HG03135 (cell line): Measurements from ENCODE around the gene LRPAP1.
"Not testable (repeated sequence)": the region's sequence is repeated elsewhere in the genome, so short reads cannot be mapped to it uniquely, and the experiment has no call there.

Experiments
- ATAC-seq: cut with Tn5 transposase; IDR thresholded peaks from one replicate; pipeline ENCODE4 v1.9.1; 2021; ENCODE audit warnings: mild to moderate bottlenecking, moderate library complexity; ENCODE audit not compliant: unreplicated experiment

The LRPAP1 gene

DNA sequence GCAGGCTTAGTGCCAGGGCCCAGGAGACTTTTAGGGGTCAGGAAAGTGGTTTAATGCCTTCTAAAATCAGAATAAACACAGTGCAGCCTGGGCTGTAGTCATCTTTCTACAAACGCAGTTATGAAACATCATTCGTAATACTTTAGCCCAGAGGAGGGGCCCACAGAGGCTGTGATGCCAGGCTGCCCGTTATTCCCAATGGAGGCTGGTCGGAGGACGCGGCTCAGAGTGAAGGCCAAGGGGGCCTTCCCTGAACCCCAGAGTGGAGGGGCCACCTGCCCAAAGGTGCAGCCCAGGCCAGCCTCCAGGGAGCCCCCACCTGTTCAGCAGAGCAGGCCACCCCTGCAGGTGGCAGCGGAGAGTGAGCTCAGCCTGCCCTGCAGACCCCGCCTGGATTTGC lies 29.9 kb upstream of the LRPAP1 start:
- not testable (repeated sequence) for ATAC-seq

DNA sequence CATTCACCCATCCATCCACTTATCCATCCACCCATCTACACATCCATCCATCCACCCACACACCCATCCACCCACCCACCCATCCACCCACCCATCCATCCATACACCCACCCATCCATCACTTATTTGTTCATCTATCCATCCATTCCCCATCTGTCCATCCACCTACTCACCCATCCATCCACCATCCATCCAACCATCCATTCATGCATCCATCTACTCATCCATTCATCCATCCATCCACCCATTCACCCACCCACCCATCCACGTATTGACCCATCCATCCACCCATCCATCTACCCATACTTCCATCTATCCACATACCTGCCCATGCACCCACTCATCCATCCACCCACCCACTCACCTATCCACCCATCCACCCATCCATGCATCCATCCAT lies 28.2 kb upstream of the LRPAP1 start:
- ATAC-seq: not testable (repeated sequence)

DNA sequence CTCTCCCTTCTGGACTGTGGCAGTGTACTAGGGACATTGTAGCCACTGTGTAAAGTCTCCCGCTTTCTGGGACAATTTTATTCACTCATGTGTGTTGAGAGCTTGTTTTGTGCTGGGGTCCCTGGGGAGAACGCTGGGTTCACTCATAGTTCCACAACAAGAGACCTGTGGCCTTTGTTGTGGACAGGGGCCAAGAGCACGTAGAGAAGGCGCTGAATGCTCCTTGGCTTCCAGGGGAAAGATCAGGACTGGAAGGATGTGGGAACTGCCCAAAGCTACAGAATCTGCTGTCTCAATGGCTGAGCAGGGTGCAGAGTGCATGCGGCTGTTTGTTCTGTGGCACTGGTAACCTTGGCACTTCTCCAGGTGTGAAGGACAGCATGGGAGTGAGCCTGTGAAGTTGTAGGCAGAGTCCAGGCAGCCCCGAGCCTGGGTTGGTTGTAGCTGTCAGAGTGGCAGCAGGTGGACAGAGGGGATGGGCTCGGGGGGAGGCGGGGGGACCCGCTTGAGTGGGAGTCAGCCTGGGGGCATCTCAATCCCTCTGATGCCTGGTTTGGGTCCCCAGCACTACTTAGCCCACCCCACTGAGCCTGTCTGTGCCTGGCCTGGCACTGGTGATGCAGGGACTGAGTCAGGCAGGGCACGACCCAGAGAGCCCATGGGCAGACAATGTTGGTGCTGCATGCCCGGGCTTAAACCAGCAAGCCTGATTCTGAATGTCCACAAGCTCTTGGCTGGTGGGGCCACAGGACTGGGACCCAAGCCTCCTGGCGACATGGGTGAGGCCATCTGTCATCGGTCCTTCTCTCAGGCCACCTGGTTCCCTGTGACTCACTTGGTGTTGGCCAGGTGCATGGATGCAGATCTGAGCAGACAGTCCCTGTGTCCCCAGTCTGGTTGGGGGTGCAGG lies 27.4 kb upstream of the LRPAP1 start:
- ATAC-seq: not testable (repeated sequence)

DNA sequence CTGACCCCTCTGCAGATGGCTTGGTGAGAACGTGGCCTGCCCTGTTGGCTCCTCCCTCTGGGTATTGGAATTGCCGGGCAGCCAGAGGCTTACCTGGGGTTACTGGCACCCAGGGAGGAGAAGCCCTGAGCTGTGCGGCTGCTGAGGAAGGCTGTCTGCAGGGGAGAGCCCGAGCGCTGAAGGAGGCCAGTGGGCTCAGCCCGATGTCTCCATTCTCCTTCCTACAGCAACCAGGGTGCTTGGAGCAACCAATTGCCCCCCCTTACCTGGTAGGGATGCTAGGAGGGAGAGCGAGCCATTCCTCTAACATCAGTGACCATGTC lies 26.3 kb upstream of the LRPAP1 start:
- not testable (repeated sequence) for ATAC-seq

DNA sequence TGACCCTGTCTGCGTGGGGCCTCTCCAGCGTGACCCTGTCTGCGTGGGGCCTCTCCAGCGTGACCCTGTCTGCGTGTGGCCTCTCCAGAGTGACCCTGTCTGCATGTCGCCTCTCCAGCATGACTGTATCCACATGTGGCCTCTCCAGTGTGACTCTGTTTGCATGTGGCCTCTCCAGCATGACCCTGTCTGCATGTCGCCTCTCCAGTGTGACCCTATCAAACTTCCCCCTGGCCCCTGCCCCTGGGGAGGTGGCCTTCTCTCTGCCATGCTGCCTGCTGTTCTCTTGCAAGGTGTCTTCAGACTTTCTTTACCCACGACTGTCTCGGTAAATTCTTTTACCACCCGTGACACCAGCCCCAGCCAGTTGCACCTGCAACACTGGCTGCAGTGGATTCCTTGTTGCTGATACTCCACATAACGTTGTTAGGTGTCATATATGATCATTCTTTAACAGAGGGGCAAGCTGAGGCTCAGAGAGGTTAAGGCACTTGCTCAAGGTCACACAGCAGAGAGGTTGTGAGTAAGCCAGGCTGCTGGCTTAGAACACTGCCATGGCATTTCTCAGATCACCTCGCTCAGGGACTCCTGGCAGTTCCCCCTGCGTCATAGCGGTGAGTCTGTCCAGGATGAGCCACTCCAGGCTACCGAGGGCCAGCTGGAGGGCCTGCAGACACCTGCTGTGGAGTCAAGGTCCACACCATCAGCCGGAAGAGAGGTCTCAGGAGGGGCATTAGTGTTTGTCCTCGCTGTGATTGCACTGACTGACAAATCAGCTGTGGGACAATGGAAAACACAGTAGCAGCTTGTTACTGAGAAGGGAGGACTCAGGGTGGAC lies 25.7 kb upstream of the LRPAP1 start:
- not testable (repeated sequence) for ATAC-seq

DNA sequence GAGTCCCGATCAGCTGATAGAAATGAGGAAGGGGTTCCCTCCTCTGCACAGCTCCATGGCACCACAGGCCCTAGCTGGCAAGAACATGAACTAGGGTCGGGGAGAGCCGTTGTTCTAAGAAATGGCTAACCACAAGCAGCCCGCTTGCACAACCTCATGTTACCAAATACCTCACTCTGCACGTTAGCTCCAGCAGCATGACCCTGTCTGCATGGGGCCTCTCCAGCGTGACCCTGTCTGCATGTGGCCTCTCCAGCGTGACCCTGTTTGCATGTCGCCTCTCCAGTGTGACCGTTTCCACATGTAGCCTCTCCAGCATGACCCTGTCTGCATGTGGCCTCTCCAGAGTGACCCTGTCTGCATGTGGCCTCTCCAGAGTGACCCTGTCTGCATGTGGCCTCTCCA lies 24.9 kb upstream of the LRPAP1 start:
- ATAC-seq: not testable (repeated sequence)

DNA sequence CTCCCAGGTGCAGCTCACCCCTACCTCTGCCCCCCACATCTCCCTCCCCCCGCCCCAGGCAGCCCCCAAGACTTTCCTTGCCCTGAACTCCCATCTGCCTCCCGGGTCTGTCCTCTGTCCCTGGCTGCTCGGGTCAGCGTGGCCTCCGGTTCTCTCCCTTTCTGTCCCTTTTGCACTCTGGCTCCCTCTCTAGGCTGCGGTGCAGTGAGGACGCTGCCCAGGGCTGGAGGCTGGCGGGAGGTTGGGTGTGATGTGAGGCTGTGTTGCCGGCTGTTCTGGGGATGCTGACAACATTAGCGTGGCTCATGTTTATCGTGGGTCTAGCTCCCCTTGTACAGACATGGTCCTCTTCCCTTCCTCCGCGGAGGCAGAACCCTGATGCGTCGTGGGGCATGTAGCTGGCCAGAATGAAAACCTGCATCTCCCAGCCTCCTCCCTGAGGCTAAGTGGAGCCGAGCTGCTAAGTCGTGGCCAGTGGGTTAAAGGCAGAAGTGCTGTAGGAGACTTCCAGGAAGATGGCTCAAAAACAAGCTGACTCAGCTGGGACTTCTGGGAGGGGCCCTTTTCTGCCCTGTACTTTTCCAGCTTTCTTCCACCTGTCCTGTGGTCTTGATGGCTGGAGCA lies 24.1 kb upstream of the LRPAP1 start:
- ATAC-seq: not testable (repeated sequence)

DNA sequence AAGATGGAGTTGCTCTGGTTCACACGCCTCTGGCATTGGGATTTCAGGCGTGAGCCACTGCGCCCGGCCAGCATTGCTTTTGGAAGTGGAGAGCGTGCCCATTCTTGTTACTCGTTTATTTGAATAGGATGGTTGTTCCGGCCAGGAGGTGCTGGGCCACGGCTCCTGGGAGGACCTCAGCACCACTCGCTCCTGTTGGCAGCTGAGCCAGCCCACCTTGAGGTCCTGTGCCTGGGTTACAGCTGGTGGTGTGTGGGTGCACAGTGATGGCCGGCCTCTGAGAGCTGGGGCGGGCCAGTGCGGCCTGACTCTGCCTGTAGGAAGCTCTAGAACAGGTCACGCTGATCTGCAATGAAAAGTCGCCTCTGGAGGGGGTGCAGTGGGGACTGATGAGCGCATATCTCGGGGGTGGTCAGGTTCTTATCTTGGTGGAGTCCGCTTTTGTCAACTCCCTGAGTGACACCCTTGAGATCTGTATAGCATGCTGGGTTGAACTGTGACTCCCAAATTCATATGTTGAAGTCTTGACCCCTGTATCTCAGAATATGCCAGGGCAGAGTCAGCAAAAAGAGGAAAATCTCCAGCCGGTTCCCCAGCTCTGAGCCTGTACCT lies 23.3 kb upstream of the LRPAP1 start:
- not testable (repeated sequence) for ATAC-seq

DNA sequence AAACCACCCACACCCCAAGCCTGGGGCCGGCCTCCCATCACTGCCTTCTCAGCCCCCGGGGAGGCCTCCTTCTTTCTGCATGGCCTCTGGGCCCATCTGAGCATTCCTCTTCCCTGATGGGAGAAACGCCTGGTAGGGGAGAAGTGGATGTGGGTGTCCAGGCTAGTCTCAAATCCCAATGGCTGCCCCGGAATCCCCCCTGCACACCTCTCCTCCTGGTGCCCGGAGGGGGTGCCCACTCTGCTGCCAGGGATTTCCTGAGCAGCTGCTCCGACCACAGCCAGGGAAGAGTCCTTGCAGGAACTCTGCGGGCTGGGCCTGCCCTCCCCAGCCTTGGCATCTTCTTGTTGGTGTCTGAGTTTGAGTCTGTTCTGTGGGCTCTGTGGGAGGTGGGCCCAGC lies 19.1 kb upstream of the LRPAP1 start:
- not testable (repeated sequence) for ATAC-seq

DNA sequence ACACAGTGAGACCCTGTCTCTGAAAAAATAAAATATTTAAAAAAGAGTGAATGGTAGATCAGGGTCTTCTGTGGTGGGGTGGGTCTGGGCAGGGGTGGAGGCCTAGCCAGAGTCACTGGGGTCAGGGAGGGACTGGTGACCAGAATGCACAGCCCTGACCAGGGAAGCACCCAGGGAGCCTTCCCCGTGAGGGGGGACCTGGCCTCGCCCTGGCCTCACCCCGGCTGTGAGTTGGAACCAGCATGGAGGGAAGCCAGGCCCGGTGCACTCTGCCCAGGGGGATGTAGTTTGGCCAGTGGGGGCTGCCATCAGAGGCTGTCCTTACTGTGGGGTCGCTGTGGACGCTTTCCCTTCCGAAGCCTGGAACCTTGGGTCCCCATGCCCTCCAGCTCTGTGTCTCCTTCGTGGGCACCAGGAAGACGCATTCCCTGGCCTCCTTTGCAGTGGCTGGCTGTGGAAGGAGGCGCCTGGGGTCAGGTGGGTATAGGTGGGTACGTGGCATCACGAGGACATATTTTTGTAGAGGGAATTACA lies 18.6 kb upstream of the LRPAP1 start:
- not testable (repeated sequence) for ATAC-seq

DNA sequence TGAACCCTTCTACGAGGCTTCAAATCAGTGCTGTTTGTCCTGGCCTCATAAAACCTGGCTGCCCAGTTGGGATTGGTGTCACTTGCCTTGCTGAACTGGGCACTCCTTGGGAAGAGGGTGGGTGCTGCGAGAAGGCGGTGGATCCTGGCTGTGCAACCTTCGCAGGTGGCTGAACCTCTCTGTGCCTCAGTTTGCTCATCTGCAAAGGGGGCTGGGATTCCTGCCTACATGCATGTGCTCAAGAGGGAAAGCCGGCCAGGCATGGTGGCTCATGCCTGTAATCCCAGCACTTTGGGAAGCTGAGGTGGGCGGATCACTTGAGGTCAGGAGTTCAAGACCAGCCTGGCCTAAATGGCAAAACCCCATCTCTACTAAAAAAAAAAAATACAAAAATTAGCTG lies 17.8 kb upstream of the LRPAP1 start:
- ATAC-seq: not testable (repeated sequence)

DNA sequence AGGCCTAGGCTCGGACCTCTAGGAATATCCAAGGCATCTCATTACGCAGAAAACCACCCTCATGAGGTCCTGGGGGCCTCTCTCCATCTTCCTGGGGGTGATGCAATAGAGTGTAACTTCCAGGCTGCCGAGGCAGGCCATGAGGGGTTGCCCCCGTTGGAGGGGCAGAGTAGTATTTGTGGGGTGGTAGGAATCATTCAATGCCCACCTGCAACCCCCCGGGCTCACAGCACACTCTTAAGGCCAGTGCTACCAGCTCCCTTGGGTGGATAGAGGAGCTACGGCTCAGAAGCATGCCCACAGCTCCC lies 17.4 kb upstream of the LRPAP1 start:
- ATAC-seq: not testable (repeated sequence)

DNA sequence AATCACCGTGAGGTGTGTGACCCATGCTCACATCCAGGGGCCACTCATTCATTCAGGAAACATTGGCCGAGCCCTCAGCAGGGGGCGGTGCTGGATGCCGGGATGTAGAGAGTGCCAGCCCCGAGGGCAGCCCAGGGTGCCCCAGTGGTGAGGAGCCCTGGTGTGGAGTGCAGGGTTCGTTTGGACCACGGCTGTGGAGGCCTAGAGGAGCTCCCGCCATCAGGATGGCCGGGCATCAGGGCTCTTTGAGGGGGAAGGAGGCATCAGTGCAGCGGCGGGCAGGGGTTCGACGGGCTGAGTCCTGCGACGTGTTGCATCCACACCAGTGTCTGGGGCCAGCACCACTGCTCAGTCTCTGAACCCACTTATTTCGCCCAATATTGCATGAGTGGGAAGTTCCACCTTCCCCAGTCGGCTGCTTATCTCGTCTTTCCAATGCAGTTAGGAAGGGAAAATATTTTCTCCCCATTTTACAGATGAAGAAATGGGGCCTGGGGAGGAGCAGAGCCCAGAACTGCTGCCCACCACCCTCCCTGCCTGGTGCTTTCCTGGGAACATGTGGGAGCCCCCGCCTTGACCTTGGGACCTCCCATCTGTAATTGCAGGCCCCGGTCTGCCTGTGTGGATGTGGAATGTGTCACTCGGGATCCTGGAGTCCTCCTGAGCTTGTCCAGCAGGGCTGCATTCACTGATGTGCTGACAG lies 16.9 kb upstream of the LRPAP1 start:
- not testable (repeated sequence) for ATAC-seq

DNA sequence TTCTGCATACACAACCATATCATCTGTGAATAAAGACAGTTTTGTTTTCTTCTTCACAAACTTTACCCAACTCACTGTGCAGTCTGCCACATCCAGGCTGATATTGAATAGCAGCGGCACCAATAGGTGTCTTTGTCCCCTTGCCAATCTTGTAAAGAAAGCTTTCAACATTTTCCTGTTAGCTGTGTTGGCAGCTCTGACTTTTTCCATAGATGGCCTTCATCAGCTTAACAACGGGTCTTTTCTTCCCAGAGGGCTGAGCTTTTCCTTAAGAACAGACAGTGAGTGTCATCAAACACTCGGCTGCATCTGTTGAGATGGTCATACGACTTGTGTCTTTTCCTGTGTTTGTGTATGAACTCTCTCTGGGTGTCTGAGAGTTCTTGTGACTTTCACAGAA lies 14.5 kb upstream of the LRPAP1 start:
- not testable (repeated sequence) for ATAC-seq

DNA sequence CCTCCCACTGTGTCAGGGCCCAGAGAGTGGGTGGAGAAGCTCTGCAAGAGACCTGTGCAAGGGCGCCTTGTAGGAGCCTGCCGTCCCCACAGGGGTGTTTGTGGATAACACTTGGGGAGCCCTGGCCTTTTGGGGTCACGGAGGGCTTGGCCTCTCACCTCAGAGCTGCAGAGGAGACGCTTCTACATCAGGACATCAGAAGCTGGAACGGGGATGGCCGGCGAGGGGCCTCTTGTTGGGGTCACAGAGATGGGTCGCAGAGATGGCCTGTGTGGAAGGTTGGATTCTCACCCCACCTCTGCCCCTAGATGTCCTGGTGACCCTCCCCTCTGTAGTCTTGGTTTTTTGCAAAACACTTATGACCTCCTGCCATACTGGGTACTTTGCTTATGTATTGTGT lies 13.1 kb upstream of the LRPAP1 start:
- ATAC-seq: not testable (repeated sequence)

DNA sequence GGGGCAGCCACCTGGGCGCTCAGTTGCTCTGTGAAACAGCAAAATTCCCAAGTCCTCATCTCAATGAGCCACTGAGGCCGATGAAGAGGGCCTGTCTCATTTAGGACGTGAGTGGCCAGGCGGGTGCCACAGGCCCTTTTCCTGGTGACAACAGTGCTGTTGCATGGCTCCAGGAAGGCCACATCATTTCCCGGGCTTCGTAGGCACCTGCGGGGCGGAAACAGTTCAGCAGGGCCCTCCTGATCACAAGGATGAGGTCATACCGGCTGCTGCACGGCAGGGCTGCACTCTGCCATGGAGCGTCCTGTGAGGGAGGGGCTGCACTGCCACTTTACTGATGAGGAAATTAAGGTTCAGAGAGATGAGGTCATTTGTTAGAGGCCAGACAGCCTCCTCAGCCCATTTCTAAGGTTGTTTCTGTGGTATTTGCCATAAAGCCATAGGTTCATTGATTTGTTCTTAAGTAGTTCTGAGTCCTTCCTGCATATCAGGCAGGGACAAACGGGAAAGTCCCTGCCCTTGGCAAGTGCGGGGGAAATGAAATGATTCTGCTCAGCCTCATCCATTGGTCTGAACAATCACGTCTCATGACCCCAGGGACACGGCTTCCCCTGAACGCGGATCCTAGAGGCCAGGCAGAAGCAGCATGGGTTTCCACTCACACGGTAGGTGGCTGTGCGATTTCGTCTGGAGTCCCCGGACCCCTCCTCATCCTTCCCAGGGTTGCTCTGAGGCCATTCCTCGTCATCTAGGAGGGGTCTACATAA lies 12.2 kb upstream of the LRPAP1 start:
- not testable (repeated sequence) for ATAC-seq

DNA sequence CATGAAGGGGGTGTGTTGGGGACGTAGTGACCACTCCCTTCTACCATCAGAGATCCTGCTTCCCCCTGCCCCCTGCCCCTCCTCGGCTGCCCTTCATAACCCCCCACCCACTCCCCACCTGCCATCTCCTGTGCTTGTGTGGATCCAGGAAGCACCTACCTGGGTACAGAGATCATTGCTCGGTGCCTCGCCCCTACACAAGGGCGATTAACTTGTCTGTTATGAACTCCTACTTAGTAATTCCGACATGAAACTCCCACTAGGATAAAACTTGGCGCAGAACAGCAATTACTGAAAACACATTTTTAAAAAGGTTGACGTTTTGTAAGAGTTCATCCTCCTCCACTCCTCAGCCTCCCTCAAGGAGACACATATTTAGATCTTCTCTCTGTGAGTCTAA lies 11.2 kb upstream of the LRPAP1 start:
- not testable (repeated sequence) for ATAC-seq

DNA sequence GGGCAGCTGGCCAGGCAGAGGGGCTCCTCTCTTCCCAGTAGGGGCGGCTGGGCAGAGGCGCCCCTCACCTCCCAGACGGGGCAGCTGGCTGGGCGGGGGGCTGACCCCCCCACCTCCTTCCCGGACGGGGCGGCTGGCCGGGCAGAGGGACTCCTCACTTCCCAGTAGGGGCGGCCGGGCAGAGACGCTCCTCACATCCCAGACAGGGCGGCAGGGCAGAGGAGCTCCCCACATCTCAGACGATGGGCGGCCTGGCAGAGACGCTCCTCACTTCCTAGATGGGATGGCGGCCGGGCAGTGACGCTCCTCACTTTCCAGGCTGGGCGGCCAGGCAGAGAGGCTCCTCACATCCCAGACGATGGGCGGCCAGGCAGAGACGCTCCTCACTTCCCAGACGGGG lies 6.7 kb upstream of the LRPAP1 start:
- not testable (repeated sequence) for ATAC-seq

DNA sequence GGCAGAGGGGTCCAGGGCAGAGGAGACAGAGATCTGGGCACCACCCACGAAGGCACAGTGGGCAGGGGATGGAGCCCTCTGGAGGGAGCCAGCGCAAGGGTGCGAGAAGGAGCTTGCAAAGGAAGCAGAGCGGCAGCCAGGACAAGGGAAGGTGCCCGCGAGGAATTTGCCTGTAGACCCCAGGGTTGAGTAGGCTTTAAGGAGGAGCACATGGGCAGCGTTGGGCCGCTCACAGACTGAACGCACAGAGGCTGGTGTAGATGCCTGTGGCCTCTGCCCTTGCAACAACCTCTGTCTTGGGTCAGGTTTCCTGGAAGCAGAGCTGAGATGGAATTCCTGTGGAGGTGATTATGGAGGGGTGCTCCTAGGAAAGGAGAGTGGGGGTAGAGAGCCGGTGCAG lies 3.6 kb upstream of the LRPAP1 start:
- not testable (repeated sequence) for ATAC-seq

DNA sequence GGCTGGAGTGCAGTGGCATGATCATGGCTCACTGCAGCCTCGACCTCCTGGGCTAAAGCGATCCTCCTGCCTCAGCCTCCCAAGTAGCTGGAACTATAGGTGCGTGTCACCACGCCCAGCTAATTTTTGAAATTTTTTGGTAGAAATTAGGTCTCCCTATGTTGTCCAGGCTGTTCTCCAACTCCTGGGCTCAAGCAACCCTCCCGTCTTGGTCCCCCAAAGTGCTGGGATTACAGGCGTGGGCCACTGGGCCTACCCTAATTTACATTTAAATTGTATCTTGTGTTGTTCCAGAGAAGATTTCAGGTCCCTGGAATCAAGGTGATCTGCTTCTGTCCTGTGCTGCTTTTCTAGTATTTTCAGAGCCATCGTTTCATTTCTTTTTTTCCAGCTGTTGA lies 1.2 kb upstream of the LRPAP1 start:
- no peak for ATAC-seq
